Smooth muscle cell of bladder (primary cell): ENCODE results near the gene FECH. TPM values are rescaled to one million over a fixed set of nuclear protein-coding genes. Genes with fewer than 3 reads are reported as not detected.

Experiments used
- total RNA-seq: library from RNA; depleted of rRNA; stranded (reverse); fragments of >200 nt; gene quantifications from 2 replicates; pipeline ENCODE4 v1.2.3, GENCODE V29; 2014

The FECH gene
- total RNA-seq = 30.9 and 36.2 TPM in 2 replicates

GRCh38 chr18:57586251-57587049 lies at the start of gene FECH:
Gene FECH, minus strand, starts transcription at chr18:57586702. Its CDS starts 82 bp downstream, at chr18:57586620.

Other genes with a start within 250 kb of the FECH start
- not detected in 2 replicates for gene ST8SIA3, start 234.1 kb downstream of the FECH start, total RNA-seq
- under 0.01 TPM in 2 replicates for gene ONECUT2, start 151.3 kb downstream of the FECH start, total RNA-seq
- 193 and 197 TPM in 2 replicates for gene NARS1, start 35.1 kb upstream of the FECH start, total RNA-seq
- 8.2 and 18.6 TPM in 2 replicates for gene ATP8B1, start 216.6 kb upstream of the FECH start, total RNA-seq